HG03025 (cell line): ENCODE measurements around the gene POLA1.

Source experiments
- ATAC-seq: cut with Tn5 transposase; IDR thresholded peaks from one replicate; pipeline ENCODE4 v1.9.1; 2021; ENCODE audit warnings: mild to moderate bottlenecking, moderate library complexity; ENCODE audit not compliant: unreplicated experiment, low FRiP score

Gene POLA1

DNA sequence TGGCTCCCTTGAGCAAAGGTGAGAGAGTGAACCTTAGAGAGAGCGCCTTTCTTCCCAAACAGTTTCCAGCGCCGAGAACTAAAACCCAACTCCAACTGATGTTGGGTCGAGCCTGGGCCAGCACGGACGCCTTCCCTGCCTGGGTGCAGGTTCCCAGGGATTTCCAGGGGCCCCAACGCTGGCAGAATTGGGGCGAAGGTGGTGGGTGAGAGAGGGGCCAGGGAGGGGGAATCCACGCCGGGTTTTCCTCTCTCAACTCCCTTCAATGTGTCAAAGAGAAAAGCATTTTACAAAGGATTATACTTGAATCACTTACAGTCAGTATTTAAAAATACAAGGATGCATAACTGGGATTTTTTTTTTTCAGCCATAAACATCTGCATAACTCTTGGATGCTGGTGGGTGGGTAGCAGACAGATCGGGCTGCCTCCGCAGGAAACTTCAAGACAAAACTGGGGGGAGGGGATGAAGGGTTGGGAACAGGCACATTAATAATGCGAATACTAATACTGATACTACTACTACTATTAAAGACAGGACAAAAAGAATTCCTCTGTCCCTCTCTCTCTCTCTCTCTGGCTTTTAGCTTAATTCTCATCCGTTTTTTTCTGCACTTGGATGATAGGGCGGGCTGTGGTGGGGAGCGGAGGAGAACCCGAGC is 323.4 kb downstream of the POLA1 start:
- no peak for ATAC-seq

DNA sequence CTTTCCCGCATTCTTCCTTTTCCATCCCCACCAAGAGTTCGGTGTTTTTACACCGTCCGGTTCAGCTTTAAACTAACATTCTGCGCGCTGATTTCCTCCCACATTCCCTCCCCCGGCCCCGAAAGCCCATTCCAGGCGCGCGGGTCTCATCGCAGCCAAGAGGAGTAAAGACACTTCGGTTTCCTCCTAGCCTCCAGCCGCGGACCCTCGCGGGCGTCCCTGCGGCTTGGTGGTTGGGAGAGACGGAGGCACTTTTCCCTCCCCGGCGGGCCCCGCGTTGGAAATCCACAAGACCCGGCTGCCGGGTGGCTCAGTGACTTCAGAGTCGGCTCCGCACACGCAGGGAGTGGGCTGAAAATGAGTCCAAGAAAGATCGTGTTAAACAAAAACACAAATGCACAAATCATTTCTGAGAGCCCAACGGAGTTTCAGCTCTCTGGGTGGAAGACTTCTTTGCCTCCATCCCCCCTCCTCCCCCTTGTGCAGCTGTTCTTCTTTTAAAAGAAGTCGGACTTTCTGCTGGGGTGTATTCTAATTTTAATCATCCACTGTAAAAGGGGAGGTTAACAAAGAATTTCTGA is 324.0 kb downstream of the POLA1 start:
- no peak for ATAC-seq

DNA sequence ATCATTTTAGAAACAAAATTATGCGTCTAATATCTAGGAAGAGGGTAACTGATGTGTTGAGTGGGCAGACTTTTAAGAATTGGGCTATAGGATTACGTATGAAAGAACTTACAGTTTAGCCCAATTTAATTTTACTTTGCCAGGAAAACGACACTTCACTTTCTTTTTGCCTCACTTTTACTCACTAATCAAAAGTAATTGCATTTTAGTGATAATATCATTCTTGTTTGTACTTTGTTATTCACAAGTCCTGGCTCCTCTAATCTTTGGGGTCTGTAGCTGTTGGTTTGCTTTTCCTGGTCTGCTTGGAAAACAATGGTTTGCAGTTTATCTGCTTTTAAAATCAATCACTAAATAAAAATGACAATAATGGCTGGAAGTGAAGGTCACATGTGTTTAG is 325.0 kb downstream of the POLA1 start:
- ATAC-seq = no peak

DNA sequence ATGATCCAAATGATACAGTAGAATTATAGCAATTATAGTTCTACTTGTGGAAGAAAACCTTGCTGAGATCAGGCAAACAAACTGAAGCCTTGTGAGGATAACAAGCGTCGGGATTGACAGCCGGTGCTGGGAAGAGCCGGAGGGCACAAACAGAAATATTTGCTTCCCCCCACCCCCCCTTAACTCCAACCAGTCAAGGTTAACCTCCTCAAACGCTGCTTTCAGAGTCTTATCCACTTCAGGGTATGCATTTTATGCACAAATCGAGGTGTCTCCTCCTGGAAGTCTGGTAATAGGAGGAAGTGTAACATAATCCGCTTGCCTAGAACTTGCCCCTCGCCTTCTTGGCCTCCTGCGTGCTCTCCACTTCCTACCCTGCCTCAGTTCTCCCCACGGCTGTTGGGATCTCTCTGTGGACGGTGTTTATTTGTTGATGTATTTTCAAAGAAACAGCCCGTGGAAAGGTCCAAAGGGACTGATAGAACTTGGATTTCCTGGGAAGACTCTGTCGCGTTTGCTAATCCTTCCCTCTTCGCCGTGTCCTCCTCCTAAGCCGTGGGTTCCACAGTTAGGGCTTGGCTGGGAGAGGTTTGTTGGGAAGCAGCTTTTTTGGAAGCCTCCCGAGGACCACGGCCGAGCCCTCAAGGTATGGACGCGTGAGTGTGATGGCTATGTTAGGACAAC is 326.1 kb downstream of the POLA1 start:
- no peak for ATAC-seq

DNA sequence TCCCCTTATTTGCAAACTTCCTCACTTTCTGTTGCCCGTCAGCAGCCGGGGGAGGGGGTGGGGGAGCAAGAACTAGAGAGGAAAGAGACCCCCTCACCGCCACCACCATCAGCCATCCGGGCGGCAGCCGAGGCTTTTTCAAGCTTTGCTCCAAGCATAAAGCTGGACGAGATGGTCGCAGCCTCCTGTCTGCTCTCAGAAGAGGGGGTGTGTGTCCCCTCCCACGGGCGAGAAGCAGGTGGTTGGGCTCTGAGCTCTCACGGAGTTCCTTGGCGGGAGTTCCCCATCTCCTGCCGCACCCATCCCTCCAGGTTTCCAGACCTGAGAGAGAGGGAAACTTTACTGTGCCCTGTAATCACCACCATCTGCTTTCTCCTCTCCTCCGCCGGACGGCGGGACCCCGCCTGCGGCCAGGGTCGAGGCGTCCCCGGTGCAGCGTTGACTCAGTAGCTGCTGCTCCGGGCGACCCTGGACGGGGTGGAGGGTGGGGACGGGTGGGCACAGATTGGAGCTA is 326.7 kb downstream of the POLA1 start:
- ATAC-seq = no peak

DNA sequence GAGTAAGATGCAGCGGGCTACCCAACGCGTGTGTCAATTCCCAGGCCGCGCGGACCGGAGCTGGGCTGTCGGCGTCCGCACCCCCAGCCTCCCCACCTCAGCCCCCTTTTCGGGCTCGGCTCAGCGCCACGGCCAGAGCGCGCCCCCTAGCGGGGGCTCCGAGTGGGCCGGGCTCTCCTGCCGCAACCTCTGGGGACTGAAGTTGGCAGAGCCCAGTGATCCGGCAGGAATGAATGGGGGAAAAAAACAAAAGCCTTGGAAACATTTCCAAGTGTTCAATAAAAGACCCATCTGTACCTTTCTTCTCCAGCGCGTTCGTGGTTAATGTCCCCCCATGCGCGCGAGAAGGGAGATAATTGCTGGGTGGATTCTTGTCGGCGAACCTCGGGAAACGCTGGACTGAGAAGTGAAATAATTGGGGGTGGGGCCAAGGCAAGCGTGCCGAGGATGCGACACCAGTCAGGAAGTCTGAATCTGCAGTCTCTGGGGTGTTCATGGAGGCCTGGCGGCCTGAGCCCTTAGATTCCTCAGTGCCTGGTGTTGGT is 327.3 kb downstream of the POLA1 start:
- ATAC-seq = no peak

DNA sequence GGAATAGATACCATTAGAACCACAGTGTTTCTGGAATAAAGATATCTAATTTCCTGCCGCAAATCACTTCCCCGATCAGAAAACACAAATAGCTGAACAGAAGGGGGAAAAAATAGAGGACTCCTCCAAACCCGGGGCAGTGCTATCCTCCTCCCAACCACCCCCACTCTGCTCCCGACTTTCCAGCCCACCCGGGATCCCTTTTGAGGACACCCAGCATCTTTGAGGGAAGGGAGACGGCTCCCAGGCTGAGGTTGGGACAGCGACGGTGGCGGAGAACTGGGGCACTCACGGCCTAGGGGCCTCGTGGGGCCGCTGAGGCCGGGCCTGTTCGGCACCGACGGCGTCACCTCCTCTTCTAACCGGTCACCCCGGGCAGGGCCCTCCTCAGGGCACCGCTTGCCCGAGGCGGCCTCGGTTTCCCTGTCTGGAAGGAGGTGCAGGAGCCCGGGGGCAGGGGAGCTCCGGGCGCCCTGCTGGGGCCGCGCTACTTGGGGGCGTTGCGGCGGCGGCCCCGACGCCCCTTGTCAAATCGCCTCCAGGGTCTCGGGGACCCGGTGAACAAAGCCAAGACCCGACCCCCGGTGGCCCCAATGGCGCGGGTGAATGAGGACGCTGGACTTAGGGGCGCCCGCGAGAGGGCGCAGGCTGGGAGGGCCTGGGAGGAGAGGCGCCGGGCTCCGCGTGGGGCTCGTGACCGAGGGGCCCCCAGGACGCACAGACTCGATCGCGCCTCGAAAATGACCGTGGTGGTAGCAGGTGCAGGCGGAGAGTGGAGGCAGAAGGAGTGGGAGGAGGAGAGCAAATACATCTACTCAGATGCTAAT is 329.0 kb downstream of the POLA1 start:
- no peak for ATAC-seq

DNA sequence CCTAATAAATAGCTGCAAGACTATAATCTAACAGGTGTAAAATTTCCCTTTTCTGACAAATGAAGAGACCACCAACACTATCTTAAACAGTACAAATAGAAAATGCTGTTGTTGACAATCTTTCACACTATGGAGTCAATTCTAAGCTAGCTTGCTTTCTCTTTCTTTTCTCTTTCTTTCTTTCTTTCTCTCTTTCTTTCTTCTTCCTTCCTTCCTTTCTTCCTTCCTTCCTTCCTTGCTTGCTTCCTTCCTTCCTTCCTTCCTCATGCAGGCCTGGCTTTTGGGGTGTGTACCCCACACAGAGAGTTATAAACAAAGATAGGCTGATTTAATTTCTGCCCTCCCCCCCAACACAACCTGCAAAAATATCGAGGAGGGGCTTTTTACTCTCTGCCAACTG is 330.2 kb downstream of the POLA1 start:
- ATAC-seq = no peak

DNA sequence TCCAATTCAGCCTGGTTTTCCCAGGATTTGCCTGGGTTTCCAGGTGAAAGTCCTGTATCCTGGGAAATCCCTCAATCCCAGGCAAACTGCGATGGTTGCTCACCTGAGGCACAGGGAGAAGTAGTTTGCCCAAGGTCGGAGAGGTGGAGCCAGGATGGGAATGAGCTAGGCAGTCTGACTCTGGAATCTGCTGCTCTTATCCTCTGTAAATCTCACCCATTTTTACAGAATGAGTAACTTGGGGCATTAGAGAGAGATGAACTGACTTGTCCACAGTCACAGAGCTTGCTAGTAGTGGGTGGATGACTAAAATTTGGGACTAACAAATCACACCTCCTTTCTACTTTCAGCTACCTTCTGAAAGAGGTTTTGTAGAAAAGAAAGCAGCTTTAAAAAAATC is 331.9 kb downstream of the POLA1 start:
- no peak for ATAC-seq

DNA sequence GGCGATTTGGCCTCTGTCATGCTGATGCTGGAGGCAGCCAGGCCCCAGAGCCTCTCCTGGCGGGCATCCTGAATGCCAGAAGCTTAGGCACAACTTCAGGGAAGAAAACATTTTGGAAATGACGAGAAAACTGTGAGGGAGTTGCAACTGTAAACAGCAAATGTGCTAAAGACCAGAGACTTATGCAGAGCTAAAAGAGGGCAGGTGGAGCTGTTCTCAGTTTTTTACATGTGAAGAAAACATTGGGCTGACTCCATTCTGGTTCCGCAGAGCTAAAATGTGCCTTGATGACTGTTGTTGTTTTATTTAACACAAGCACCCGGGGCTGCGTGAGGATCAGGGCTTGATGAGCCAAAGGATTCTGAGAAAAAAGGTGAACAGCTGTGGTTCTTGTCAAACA is 332.9 kb downstream of the POLA1 start:
- no peak for ATAC-seq

DNA sequence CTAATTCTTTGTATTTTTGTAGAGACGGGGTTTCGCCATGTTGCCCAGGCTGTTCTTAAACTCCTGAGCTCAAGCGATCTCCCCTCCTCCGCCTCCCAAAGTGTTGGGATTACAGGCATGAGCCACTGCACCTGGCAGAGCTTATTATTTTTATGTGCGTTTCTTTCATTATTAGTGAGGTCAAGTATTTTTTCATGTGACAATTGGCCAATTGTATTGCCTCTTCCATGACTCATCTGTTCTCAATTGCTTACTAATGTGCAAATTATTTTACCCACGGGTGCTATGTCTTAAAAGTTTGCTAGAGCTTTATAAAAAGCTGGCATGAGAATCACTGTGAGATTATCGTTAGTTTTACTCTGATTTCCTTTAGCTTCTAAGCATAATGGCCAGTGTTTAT is 335.0 kb downstream of the POLA1 start:
- no peak for ATAC-seq

DNA sequence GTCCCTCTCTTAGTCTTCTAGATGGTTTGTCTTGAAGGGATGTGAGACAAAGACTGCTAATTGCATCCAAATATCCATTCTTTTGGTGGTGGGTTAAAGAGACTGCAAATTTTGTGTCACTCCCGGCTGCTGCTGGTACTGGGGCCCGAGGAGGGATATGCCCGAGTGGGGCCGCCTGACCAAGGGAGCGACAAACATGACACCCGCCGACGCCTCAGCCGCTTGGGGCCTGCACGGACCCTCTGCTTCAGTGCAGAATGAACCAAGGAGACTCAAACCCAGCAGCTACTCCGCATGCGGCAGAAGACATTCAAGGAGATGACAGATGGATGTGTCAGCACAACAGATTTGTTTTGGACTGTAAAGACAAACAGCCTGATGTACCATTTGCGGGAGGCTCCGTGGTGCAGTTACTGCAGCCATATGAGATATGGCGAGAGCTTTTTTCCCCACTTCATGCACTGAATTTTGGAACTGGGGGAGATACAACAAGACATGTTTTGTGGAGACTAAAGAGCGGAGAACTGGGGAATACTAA is 335.6 kb downstream of the POLA1 start:
- ATAC-seq = no peak

DNA sequence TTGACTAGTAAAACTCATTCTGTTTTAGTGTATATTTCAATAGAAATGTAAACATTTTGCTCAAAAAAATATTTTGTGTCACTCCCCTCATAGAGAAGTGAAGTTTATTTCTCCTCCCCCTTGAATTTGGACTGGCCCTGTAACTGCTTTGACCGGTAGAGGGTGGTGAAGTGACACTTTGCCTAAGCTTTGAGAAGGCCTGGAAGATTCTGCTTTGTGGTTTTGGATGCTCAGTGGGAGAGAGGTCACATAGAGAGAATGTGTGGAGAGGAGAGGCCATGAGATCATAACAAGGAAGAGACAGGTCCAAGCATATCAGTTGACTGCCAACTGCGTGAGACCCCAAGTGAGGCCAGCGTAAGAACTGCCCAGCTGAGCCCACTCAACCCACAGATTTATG is 341.2 kb downstream of the POLA1 start:
- ATAC-seq = no peak

DNA sequence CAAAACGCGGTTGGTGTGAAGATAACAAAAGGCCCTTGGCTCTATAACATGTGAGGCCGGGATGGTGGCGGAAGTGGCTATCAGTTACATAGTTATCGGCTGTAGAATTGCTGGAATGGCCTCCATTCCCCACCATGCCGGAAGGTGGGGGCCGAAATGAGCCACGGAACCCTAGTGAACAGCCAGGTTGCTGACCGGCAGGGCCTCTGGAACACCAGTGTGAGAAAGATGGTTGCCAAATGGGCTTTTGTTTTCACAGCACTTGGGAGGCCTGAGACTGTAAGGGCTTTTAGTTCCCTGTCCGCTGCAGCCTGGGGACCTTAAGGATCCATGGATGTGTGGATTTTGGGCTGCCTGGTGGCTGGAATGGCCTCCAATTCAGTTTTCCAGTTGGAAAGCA is 345.3 kb downstream of the POLA1 start:
- ATAC-seq = no peak

DNA sequence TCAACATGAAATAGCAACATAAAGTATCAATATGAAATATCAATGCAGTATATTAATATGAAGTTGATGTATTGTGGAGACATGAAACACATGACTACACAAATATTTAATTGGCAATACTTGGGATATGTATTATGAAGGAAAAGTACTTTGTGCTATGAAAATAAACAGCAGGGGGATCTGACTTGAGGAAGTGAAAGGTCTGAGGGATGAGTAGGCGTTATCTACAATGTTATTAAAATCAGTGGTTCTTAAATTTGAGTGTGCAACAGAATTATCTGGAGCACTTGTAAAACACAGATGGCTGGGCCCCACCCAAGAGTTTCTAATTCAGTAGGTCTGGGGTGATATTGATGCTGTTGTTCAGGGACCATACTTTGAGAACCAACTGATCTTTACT is 349.5 kb downstream of the POLA1 start:
- ATAC-seq = no peak
